ENCODE data around the gene ACTA1. TPM values are rescaled to one million over a fixed set of nuclear protein-coding genes. Genes with fewer than 3 reads are reported as not detected.

The ACTA1 gene
- total and polyA plus RNA-seq, 2 donors (not counting 1 experiment from before 2014, with no cell fraction given) = 0.21 TPM; not detected in 1

- Histone ChIP-seq H3K9me3 (ENCODE audit: control extremely low read depth in 1 of 3, control insufficient read depth in 2 of 3, insufficient read depth in 1 of 3, low read length in 2 of 3) (no peaks in the 10 kb centered on the region), H3K9ac (ENCODE audit: low read length) (peak overlapping the region; percentile 17), H3K36me3 (replicated peaks in 1 of 2; ENCODE audit: control extremely low read depth in 1 of 2, control insufficient read depth in 1 of 2, extremely low read depth in 1 of 2, insufficient read depth in 2 of 2, low read length in 1 of 2) (peaks cover 4 to 45% of the 10 kb centered on the region in 2 experiments), H3K27ac (ENCODE audit: low read length in 2 of 2) (peak overlapping the region; percentile 78 to 85), H3K4me1 (ENCODE audit: control insufficient read depth in 2 of 2, insufficient read depth in 2 of 2, low read length in 2 of 2) (peaks cover 40 to 41% of the 10 kb centered on the region in 2 donors), H2AFZ (ENCODE audit: insufficient read depth, low read depth, low read length, poor library complexity, severe bottlenecking) (peak overlapping the region; percentile 25), H3K27me3 (replicated peaks in 1 of 4; ENCODE audit: control extremely low read depth in 1 of 4, control insufficient read depth in 3 of 4, insufficient read depth in 4 of 4, low read length in 3 of 4) (no peaks in the 10 kb centered on the region), H4K20me1 (ENCODE audit: control insufficient read depth, insufficient read depth, low read length, poor library complexity, severe bottlenecking) (no peaks in the 10 kb centered on the region), H3K79me2 (ENCODE audit: control insufficient read depth, insufficient read depth, low read length) (peaks cover 4% of the 10 kb centered on the region), H3K4me3 (ENCODE audit: control extremely low read depth in 1 of 5, extremely low read depth in 1 of 5, insufficient read depth in 1 of 5, low read depth in 2 of 5, low read length in 4 of 5) (peak overlapping the region in 1 of 5 experiments; percentile 48), H3K4me2 (replicated peaks; ENCODE audit: low read depth, low read length, poor library complexity, severe bottlenecking) (peak overlapping the region; percentile 42)
- 49% methylated on average over 5 of the region's 10 CpGs for WGBS (ENCODE audit: insufficient coverage)
- H3K27ac Mint-ChIP-seq = peak overlapping the region; percentile 91
- no peaks in the 10 kb centered on the region for H3K9me3 Mint-ChIP-seq (ENCODE audit: insufficient read depth)
- ChIA-PET POLR2A (interaction anchor here (0.6 to 2.0 kb wide), 7 partner anchors 28 to 322 kb away, joined by 3 to 9 read pairs (median 3); partner anchors contain the start of genes ABCB10, CCSAP, NUP133 and RAB4A), CTCF (interaction anchor here (0.6 to 12.0 kb wide), 15 partner anchors 11 to 815 kb away, joined by 3 to 313 read pairs (median 10); partner anchors contain the start of genes ABCB10, CCSAP and NUP133)
- peak; percentile 79 for ATAC-seq (ENCODE audit: low read depth)
- peaks cover 45% of the 10 kb centered on the region for H3K4me1 Mint-ChIP-seq
- no peaks in the 10 kb centered on the region for H3K27me3 Mint-ChIP-seq
- peak; percentile 87 for DNase-seq
- TF ChIP-seq, protein P1, sequence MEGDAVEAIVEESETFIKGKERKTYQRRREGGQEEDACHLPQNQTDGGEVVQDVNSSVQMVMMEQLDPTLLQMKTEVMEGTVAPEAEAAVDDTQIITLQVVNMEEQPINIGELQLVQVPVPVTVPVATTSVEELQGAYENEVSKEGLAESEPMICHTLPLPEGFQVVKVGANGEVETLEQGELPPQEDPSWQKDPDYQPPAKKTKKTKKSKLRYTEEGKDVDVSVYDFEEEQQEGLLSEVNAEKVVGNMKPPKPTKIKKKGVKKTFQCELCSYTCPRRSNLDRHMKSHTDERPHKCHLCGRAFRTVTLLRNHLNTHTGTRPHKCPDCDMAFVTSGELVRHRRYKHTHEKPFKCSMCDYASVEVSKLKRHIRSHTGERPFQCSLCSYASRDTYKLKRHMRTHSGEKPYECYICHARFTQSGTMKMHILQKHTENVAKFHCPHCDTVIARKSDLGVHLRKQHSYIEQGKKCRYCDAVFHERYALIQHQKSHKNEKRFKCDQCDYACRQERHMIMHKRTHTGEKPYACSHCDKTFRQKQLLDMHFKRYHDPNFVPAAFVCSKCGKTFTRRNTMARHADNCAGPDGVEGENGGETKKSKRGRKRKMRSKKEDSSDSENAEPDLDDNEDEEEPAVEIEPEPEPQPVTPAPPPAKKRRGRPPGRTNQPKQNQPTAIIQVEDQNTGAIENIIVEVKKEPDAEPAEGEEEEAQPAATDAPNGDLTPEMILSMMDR (IDR thresholded peaks at IDR 0.05) = no peak
- TF ChIP-seq EZH2 (IDR thresholded peaks at IDR 0.05; ENCODE audit: borderline replicate concordance, insufficient read depth, low read depth, low read length, poor library complexity, severe bottlenecking) = no peak
- intact Hi-C loops (cut with micrococcal nuclease) = loop anchor here (1.0 to 5.0 kb wide), 3 partner anchors 28 to 1693 kb away; partner anchors contain the start of genes CCSAP and NUP133
- H3K4me3 Mint-ChIP-seq = peak overlapping the region; percentile 64
Observed at GRCh38 chr1:229479660-229480399, 45.9 kb upstream of the ACTA1 start.

All from B cell (primary cell).